ENCODE measurements around the gene SUN1. TPM values are rescaled to one million over a fixed set of nuclear protein-coding genes. Genes with fewer than 3 reads are reported as not detected.

The SUN1 gene
- total RNA-seq, 4 donors from 2014 or later = 243 to 263 (median 244) TPM

DNA sequence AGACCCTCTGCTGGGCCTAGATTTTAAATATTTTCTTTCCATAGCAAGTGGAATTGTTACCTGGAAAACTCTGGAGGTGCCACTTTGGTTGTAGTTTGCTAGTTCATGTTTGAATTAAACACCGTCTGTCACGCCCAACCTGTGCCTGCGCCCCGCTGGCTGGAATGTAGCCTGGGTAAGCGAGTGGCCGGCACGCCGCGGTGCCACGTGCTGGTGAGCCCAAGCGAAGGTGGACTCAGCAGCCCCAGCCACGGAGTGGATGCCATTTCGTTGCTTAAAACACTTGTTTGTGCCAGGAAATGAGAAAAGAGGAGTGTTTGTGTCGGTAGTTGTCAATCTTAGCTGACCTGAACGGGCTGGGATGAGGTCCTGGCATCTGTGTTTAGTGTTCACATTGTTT is 46.8 kb downstream of the SUN1 start:
- H3K4me3 ChIP-seq = no peak overlapping the region
- DNase-seq (ENCODE audit: low spot score in 2 of 2) = no peak
- peaks cover 3 to 73% (median 24%) of the 10 kb centered on the region in 4 donors for H3K4me1 ChIP-seq
- H3K36me3 ChIP-seq = peaks cover 0 to 6% (median 0%) of the 10 kb centered on the region in 3 donors
- whole genome bisulfite sequencing, 2 donors = 68 to 71% methylated on average over 15 of the region's 15 CpGs
- no peaks in the 10 kb centered on the region for H3K9me3 ChIP-seq
- TF ChIP-seq, protein P1, sequence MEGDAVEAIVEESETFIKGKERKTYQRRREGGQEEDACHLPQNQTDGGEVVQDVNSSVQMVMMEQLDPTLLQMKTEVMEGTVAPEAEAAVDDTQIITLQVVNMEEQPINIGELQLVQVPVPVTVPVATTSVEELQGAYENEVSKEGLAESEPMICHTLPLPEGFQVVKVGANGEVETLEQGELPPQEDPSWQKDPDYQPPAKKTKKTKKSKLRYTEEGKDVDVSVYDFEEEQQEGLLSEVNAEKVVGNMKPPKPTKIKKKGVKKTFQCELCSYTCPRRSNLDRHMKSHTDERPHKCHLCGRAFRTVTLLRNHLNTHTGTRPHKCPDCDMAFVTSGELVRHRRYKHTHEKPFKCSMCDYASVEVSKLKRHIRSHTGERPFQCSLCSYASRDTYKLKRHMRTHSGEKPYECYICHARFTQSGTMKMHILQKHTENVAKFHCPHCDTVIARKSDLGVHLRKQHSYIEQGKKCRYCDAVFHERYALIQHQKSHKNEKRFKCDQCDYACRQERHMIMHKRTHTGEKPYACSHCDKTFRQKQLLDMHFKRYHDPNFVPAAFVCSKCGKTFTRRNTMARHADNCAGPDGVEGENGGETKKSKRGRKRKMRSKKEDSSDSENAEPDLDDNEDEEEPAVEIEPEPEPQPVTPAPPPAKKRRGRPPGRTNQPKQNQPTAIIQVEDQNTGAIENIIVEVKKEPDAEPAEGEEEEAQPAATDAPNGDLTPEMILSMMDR (IDR thresholded peaks at IDR 0.05) = no peak
- TF ChIP-seq POLR2A (IDR thresholded peaks at IDR 0.05) (no peak), EP300 (IDR thresholded peaks at IDR 0.05) (no peak)
- H3K27ac ChIP-seq = peak overlapping the region in 2 of 4 donors; percentile 10 to 34
- H3K27me3 ChIP-seq = no peaks in the 10 kb centered on the region

DNA sequence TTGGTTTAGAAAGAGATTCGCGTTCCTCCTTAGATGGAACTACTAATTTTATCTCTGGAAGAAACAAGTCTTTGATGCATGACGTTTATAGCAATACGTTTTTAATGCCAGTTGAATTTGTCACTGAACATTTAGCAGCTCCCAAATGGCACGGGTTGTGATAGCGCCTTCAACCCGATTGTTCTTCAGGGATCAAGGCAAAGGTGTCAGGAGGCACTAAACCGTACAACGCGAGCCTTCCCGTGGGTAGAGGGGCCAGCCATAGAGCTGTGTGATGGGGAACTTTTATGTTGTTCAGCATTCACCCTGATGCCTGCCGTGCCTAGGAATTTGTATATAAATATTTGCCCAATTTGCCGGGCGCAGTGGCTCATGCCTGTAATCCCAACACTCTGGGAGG is 47.4 kb downstream of the SUN1 start:
- Histone ChIP-seq H3K4me1 (peaks cover 3 to 79% (median 24%) of the 10 kb centered on the region in 4 donors), H3K27ac (no peak overlapping the region), H3K4me3 (no peak overlapping the region), H3K9me3 (no peaks in the 10 kb centered on the region), H3K36me3 (peaks cover 0 to 6% (median 0%) of the 10 kb centered on the region in 3 donors), H3K27me3 (no peaks in the 10 kb centered on the region)
- TF ChIP-seq, protein P1 (IDR thresholded peaks at IDR 0.05) = no peak
- no peak for TF ChIP-seq EP300 (IDR thresholded peaks at IDR 0.05)
- TF ChIP-seq POLR2A (IDR thresholded peaks at IDR 0.05) = no peak
- 74 to 79% methylated on average over 14 of the region's 14 CpGs for WGBS, 2 donors
- DNase-seq (ENCODE audit: low spot score in 2 of 2) = no peak

DNA sequence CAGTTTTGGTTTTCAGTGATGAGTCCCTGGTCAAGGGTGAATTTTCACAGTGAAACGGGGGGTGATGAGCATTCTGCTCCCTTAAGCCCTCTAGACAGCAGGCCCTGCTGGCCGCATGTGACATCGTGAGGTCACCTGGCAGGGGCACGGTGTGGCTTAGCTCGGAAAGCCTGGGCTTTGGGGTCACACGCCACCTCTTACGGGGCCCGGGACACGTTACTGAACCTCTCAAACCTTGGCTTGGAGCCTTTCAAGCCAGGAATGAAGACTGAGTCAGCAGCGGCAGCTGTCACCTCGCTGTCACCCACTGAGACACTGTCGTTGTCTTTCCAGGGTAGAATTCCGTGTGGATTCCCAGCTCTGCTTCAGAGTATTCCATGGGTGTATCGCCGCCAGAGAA is 48.2 kb downstream of the SUN1 start:
- DNase-seq (ENCODE audit: low spot score in 2 of 2) = no peak
- peaks cover 3 to 76% (median 21%) of the 10 kb centered on the region in 4 donors for H3K4me1 ChIP-seq
- H3K4me3 ChIP-seq = no peak overlapping the region
- peaks cover 0 to under 1% (median 0%) of the 10 kb centered on the region in 3 donors for H3K36me3 ChIP-seq
- H3K27me3 ChIP-seq = no peaks in the 10 kb centered on the region
- 64 to 72% methylated on average over 15 of the region's 15 CpGs for WGBS, 2 donors
- peak overlapping the region in 1 of 4 donors; percentile 14 for H3K27ac ChIP-seq
- H3K9me3 ChIP-seq = no peaks in the 10 kb centered on the region
- TF ChIP-seq, protein P1 (IDR thresholded peaks at IDR 0.05) = no peak
- no peak for TF ChIP-seq EP300 (IDR thresholded peaks at IDR 0.05)
- TF ChIP-seq POLR2A (IDR thresholded peaks at IDR 0.05) = no peak

DNA sequence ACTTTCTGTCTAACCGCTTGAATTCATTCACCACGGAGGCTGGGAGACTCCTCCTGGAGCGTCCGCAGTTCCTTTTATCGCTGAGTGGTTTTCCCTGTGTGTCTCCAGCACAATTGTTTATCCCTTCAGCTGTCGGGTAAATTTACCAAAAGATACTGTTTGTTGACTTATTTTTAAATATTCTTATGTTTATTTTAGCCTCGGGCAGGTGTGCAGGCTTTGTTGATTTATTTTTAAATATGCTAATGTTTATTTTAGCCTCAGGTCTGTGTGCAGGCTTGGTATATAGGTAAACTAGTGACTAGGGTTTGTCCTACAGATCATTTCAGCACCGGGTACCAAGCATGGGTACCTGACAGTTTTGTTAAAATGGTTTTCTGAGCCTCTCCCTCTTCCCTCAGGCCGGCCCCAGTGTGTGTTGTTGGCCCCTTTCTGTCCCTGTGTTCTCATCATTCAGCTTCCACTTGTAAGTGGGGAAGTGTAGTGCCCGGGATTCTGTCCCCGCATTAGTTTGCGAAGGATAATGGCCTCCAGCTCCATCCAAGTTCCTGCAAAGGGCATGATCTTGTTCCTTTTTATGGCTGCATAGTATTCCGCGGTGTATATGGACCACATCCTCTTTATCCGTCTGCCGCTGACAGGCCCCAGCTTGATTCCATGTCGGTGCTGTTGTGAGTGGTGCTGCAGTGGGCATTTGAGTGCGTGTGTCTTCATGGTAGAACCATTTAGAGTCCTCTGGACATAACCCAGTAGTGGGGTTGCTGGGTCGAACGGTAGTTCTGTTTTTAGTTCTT is 49.4 kb downstream of the SUN1 start:
- peaks cover 3 to 78% (median 19%) of the 10 kb centered on the region in 4 donors for H3K4me1 ChIP-seq
- no peaks in the 10 kb centered on the region for H3K27me3 ChIP-seq
- H3K4me3 ChIP-seq = no peak overlapping the region
- H3K36me3 ChIP-seq = peaks cover 0 to 9% (median 0%) of the 10 kb centered on the region in 3 donors
- DNase-seq (ENCODE audit: low spot score in 2 of 2) = no peak
- H3K9me3 ChIP-seq = no peaks in the 10 kb centered on the region
- 91 to 93% methylated on average over 20 of the region's 20 CpGs for WGBS, 2 donors
- no peak for TF ChIP-seq POLR2A (IDR thresholded peaks at IDR 0.05)
- TF ChIP-seq, protein P1 (IDR thresholded peaks at IDR 0.05) = no peak
- TF ChIP-seq EP300 (IDR thresholded peaks at IDR 0.05) = no peak
- no peak overlapping the region for H3K27ac ChIP-seq

DNA sequence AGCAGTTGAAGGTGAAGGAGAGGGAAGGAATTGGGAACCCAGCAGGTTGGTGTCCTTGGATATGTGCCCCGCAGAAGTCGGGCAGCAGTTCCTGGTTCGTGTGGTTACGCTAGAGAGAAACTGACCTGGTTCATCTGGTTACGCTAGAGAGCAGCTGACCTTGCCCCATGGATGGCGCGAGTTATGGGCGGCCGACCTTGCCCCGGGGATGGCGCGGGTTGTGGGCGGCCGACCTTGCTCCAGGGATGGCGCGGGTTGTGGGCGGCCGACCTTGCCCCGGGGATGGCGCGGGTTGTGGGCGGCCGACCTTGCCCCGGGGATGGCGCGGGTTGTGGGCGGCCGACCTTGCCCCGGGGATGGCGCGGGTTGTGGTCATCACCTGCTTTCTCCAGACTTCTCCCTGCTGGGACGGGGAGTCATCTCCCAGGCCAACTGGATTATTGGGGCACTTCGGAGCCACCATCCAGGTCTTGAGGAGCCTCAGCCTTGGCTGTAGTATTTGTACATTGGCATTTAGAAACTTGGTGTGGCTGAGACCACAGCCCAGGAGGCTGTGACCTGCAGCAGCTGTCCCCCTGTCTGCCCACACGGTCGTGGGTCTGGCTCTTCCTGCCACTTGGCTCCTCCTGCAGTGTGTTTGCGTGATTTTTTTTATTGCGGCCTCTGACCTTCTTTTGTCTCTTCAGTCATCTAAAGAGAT is 50.2 kb downstream of the SUN1 start:
- 87 to 88% methylated on average over 35 to 37 of the region's 37 CpGs for WGBS, 2 donors
- Histone ChIP-seq H3K4me1 (peaks cover 3 to 77% (median 19%) of the 10 kb centered on the region in 4 donors), H3K4me3 (no peak overlapping the region), H3K27ac (no peak overlapping the region), H3K27me3 (no peaks in the 10 kb centered on the region), H3K9me3 (no peaks in the 10 kb centered on the region), H3K36me3 (peaks cover 0 to 17% (median 1%) of the 10 kb centered on the region in 3 donors)
- no peak for DNase-seq (ENCODE audit: low spot score in 2 of 2)
- TF ChIP-seq, protein P1 (IDR thresholded peaks at IDR 0.05) = no peak
- TF ChIP-seq POLR2A (IDR thresholded peaks at IDR 0.05) (no peak), EP300 (IDR thresholded peaks at IDR 0.05) (no peak)
